Stimulated activated CD4-positive, alpha-beta T cell treated with anti-CD3 and anti-CD28 coated beads, Interleukin-1b, Interleukin-23, amount 100 ng/mL, for 24 hours (primary cell): ENCODE results near the gene SDK1.
"Not testable (repeated sequence)": the region's sequence is repeated elsewhere in the genome, so short reads cannot be mapped to it uniquely, and the experiment has no call there.

Experiments used
- DNase-seq, 4 experiments: peaks; one replicate each; pipeline ENCODE4 v3.0.0-alpha.2; 2020; ENCODE audit warnings: low read depth in 4 of 4, low spot score in 1 of 4

Gene SDK1

GRCh38 chr7:4091767-4092166 lies 790.7 kb downstream of the SDK1 start:
- no peak for DNase-seq

DNA sequence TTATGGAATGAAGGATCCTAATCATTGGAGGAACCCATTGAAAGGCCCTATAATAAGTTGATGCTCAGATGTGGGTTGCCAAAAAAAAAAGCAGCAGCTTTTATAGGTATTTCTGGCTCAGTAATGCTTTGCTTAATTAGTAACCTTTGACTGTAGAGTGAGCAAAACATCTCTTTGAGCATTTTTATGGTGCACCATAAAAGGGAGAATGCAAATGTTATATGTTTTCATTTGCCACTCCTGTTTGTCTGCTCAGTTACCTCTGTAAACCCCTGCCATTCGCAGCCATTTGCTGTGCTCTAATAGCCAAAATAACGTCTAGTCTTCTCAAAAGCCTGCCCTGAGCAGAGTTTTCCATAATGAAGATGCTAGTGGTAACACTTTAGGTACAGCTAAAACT lies 792.0 kb downstream of the SDK1 start:
- no peak for DNase-seq

DNA sequence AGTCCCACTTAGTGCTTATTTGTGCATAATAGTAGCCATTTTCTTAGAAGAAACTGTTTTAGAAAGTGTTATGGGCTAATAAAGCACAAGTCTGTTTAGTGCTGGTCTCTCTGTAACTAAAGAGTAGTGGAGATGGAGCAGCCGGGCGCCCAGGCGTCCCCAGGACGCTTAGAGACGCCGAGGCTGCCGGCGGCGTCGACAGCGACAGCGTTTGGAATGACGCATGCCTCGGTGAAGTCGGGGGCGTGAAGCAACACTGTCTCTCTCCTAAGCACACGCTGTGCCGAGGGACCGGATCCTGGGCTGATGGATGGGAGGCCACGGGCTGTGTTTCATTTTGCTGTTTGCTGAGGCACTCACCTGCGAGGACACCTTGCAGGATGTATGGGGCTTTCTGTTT lies 792.4 kb downstream of the SDK1 start:
- no peak for DNase-seq

GRCh38 chr7:4094158-4094557 lies 793.1 kb downstream of the SDK1 start:
- DNase-seq: not testable (repeated sequence)

GRCh38 chr7:4097001-4097609 lies 796.1 kb downstream of the SDK1 start:
- DNase-seq: no peak

GRCh38 chr7:4098169-4098568 lies 797.1 kb downstream of the SDK1 start:
- DNase-seq: no peak

DNA sequence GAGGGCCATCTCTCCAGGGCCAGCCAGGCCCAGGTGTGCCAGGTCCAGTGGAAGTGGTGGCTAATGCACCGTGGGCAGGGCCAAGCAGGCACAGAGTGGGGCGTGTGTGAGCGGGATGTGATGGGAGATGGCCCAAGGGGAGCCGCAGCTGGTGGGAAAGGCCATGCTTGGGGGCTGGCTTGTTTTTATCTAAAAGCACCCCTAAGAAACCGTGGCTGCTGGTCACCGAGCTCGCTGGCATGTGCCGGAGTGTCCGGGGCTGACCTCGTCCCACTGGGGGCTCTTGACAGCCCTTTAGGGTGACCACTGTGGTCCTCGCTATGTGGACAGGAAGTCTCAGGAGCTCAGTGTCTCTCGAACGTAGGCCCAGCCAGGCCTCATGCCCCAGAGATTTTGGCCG lies 798.6 kb downstream of the SDK1 start:
- no peak for DNase-seq

DNA sequence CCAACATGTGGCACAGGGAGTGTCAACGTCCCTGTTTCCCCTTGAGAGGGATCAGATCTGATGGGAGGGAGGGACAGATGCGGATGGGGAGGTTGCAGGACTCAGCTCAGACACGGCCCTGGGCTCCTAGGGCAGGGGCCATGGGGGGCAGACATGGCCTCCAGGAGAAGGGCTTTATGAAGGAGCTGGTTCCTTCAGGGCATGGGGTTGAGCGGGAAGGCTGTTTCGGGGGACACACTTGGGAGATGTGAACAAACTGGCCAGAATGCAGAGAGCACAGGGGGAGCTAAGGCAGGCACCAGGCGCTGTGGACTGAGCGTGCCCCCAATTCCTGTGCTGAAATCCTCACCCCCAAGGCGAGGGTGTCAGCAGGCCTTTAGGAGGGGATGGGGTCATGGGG lies 799.1 kb downstream of the SDK1 start:
- no peak for DNase-seq

DNA sequence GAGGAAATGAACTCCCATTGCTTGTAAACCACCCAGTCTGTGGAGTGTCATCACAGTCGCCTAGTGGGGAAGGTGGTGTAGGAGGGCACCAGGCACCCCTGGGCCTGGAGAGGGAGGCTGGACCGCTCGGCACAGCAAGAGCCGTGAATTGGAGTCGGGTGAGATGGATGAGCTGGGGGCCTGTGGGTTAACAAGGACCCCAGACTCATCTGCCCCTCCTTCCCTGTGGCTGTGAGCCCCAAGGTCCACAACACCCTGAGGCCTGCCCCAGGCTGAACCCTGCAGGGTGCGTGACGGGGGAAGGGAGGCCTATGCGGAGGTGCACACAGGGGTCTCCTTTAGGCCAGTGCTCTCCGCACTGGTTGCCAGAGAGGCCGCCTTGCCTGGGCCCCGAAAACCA lies 799.6 kb downstream of the SDK1 start:
- DNase-seq: no peak

DNA sequence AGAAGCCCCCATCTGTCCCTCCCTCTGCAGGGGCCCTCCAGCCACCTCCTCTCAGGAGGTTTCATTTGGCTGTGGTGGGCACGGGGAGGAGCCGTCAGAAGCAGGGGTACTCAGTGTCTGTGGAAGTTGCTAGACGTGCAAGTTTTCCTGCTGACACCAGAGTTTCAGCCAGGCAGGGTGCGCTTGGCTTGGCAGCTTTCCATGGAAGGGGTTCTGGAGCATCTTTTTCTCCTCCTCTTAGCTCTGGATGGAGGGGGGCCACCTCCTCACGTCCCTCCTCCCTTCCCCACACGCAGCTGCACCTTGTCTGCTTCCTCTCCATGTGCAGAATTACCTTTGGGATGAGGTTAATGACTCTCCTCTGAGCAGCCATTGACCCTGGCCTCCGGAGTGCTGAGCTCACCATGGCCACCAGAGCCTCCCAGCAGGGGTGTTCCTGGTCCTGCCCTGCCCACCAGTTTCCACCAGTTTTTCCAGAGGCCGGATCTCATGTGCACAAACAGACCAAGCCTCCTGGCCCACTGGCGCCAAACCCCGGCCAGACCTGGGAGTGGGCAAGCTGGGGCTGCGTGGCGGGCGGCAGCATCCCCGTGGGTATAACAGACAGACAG lies 801.3 kb downstream of the SDK1 start:
- no peak for DNase-seq

DNA sequence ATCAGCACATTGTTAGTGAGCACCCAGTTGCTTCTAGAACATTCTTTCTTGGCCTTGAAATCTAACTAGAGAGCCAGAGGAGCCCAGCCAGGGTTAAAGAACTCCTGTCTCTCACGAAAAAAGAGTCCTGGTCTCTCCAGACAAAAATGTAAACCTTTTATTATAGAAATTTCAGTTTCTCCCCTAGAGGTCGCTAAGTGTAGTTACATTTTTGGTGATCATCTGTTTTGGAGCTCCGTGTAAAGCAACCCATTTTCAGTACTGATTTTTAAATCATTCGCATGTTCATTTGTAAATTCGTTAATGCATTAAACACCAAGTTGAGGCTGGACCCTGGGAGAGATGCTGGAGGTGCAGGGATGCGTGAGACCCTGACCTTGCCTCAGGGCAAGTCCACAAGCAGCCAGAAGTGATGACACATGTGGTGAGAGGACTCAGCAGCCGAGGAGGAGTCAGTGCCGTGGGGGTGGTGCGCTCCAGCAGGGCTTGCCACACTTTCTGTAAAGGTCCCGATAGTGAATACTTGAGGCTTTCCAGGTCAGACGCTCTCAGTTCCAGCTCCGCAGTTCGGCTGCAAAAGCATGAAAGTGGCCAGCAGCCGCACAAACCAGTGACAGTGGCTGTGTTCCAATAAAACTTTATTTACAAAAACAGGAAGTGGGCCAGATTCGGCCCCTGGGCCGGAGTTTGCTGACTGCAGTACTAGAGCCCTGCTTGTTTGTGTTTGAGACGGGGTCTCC lies 802.5 kb downstream of the SDK1 start:
- no peak for DNase-seq

DNA sequence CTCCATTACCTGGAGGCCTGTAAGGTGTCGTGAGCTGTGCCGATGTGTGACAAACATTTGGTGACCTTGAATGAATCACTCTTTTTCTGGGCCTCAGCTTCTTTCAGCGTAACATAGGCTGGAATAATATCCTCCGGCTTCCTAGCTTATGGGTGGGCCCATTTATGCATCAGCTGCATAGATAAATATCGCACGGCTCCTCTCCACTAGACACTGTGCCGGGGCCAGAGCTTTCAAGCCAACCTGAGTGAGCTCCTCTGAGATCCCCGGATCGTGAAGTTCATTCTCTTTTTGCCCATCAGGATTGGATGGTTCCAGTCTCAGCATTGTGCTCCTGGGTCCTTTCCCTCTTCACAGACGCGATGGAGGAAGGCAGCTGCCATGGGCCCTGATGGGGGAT lies 806.8 kb downstream of the SDK1 start:
- no peak for DNase-seq

DNA sequence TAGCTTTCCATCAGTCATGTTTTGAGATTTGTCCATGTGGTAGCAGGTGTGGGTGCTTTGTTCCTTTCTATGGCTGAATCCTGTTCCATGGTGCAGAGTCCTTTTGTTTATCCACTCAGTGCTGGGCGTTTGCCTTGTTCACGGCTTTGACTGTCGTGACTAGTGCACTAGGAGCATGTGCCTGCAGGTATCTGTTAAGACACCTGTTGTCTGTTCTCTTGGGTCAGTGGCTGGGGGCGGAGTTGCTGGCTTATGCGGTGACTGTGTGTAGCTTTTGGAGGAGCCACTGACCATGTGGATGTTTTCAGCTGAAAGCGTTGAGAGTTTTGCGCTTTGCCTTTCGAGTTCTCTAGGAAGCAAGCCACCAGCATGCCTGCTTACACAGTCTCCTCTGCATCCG lies 807.9 kb downstream of the SDK1 start:
- DNase-seq: no peak

DNA sequence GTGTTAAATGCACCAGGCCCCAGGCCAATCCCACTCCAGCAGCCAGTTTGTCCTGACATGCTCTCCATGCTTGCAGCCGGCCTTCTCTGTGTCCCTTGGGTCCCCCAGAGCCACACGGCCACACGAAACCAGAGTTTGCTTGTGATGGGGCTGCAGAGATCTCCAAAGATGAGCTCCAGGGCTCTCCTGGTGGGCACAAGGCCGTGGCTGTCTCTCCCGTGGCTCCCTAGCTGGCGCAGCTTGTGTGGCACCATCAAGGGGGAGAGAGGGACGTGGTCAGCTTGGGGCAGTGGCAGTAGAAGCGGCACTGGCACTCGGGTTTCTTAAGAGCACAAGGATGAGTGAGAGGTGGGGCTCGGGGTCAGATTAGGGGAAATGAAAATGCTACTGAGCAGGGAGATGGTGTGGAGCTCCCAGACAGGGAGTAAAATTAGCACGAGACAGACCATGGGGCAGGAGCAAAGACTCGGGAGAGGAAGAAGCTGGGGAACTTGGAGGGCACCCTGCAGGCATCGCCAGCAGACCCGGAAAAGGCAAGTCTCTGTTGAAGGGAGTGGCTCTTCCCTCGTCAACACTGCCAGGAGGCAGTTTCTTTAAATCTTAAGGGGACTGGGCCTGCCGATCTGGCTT lies 808.5 kb downstream of the SDK1 start:
- no peak for DNase-seq

- DNase-seq: no peak
Measured at GRCh38 chr7:4110438-4110837, 809.4 kb downstream of the SDK1 start.

- DNase-seq: no peak
Measured at GRCh38 chr7:4111166-4111565, 810.1 kb downstream of the SDK1 start.

GRCh38 chr7:4113271-4113670 lies 812.2 kb downstream of the SDK1 start:
- no peak for DNase-seq

- no peak for DNase-seq
Measured at GRCh38 chr7:4113976-4114375, 812.9 kb downstream of the SDK1 start.

DNA sequence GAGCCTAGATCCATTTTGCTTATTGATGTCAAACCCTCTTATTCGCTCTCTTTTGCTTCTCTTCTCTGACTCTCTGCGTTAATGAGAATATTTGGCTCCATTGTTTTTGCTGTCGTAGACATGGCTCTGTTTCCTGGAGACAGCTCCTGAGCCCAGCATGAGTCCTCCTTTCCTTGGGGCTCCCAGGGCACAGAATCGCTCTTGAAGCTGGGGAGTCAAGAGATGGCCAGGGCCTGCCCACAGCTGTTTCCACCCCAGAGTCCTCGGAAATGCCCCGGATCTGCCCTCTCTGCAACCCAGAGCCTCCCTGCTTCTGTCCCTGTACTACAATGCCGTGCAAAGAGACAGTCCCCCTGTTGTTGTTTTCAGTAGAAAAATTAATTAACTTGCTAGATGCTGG lies 814.4 kb downstream of the SDK1 start:
- no peak for DNase-seq

GRCh38 chr7:4115941-4116610 lies 815.0 kb downstream of the SDK1 start:
- DNase-seq: no peak

GRCh38 chr7:4119848-4120247 lies 818.8 kb downstream of the SDK1 start:
- DNase-seq: no peak

- no peak for DNase-seq
Measured at GRCh38 chr7:4123346-4123745, 822.3 kb downstream of the SDK1 start.
